ENCODE results near the gene GAS2L2. TPM values are rescaled to one million over a fixed set of nuclear protein-coding genes. Genes with fewer than 3 reads are reported as not detected.

The GAS2L2 gene
- polyA plus RNA-seq, 1 experiment, result not detected

- DNase-seq (ENCODE audit: low read depth, low spot score), result no peak
- Histone ChIP-seq H3K27me3 (ENCODE audit: control insufficient read depth, insufficient read depth, low read length) (peaks cover 34% of the 10 kb centered on the region), H3K27ac (ENCODE audit: low read depth, low read length) (no peak overlapping the region), H3K4me3 (ENCODE audit: low read depth, low read length) (no peak overlapping the region), H3K9me3 (ENCODE audit: control insufficient read depth, insufficient read depth, low read length) (no peaks in the 10 kb centered on the region; the same call in 1 of the 2 replicates)
- TF ChIP-seq CTCF (IDR thresholded peaks at IDR 0.05; ENCODE audit: low read depth, low read length), result no peak
- ChIA-PET CTCF (interaction anchor here (1.0 to 13.6 kb wide), 4 partner anchors 8 to 39 kb away, joined by 3 to 478 read pairs (median 9); partner anchors contain the start of gene TAF15), POLR2A (interaction anchor here (1.1 kb wide), 1 partner anchor 40 kb away, joined by 3 read pairs; the partner anchor contains the start of gene TAF15)
Observed at GRCh38 chr17:35768797-35769196, 15.8 kb upstream of the GAS2L2 start.

DNA sequence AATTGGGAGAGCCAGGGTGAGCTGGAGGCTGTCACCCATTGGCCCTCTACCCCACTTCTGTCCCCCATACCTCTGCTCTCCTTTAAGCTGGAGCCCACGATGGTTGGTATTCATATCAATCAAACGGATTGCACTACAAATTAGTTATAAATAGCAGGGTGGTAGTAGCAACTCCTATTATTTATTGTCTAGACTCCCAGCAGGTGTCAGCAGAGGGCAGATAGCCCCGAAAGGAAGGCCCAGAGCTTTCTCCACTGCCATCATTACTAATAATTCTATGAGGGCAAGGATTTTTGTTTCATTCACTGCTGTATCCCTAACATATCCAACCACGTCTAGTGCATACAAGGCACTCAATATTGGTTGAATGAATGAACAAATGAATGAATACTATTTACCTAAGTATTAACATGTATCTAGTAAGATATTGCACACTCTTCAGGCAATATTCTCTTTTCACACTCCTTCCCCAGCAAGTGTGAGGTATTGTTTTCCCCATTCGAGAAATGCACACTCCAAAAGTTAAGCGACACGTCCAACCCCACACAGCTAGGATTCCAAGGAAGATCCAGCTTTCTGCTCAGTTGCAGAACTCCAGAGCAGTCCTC is 14.0 kb upstream of the GAS2L2 start:
- no peak for DNase-seq (ENCODE audit: low read depth, low spot score)
- peak; percentile 72 for TF ChIP-seq CTCF (IDR thresholded peaks at IDR 0.05; ENCODE audit: low read depth, low read length)
- H3K27ac ChIP-seq (ENCODE audit: low read depth, low read length), result no peak overlapping the region
- ChIA-PET POLR2A (interaction anchor here (1.0 kb wide), 1 partner anchor 42 kb away, joined by 10 read pairs; the partner anchor contains the start of gene TAF15), CTCF (interaction anchor here (0.5 to 13.6 kb wide), 15 partner anchors 10 to 157 kb away, joined by 3 to 478 read pairs (median 4); partner anchors contain the start of gene TAF15)
- H3K9me3 ChIP-seq (ENCODE audit: control insufficient read depth, insufficient read depth, low read length), result no peaks in the 10 kb centered on the region; the same call in 1 of the 2 replicates
- H3K27me3 ChIP-seq (ENCODE audit: control insufficient read depth, insufficient read depth, low read length), result peaks cover 30% of the 10 kb centered on the region
- H3K4me3 ChIP-seq (ENCODE audit: low read depth, low read length), result no peak overlapping the region

DNA sequence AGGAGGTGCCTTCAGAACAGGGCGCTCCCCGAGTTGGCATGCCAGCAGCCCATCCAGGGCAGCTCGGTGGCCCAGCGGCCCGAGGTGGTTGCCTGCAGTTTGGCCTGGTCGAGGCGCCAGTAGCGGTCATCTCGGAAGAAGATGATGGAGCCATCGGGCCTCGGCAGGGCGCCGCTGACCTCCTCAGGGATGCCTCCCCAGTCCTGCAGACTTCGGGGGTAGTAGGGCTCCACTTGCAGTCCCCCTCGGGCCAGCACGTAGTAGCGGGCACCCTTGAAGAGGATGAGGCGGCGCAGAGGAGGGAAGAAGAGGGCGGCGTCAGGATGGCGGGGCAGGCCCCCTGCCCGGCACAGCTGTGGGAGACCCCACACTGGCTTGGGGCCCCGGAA is 13.4 kb upstream of the GAS2L2 start:
- H3K9me3 ChIP-seq (ENCODE audit: control insufficient read depth, insufficient read depth, low read length), result no peaks in the 10 kb centered on the region; the same call in 1 of the 2 replicates
- ChIA-PET POLR2A (interaction anchor here (1.0 kb wide), 1 partner anchor 42 kb away, joined by 10 read pairs; the partner anchor contains the start of gene TAF15), CTCF (interaction anchor here (0.8 to 13.6 kb wide), 13 partner anchors 11 to 53 kb away, joined by 3 to 478 read pairs (median 4); partner anchors contain the start of gene TAF15)
- peaks cover 27% of the 10 kb centered on the region for H3K27me3 ChIP-seq (ENCODE audit: control insufficient read depth, insufficient read depth, low read length)
- TF ChIP-seq CTCF (IDR thresholded peaks at IDR 0.05; ENCODE audit: low read depth, low read length), result no peak
- DNase-seq (ENCODE audit: low read depth, low spot score), result no peak
- H3K27ac ChIP-seq (ENCODE audit: low read depth, low read length), result no peak overlapping the region
- H3K4me3 ChIP-seq (ENCODE audit: low read depth, low read length), result no peak overlapping the region

GRCh38 chr17:35765756-35766488 is 12.9 kb upstream of the GAS2L2 start:
- H3K4me3 ChIP-seq (ENCODE audit: low read depth, low read length), result no peak overlapping the region
- ChIA-PET POLR2A (interaction anchor here (2.5 kb wide), 1 partner anchor 43 kb away, joined by 24 read pairs; the partner anchor contains the start of gene TAF15), CTCF (interaction anchor here (0.9 to 13.6 kb wide), 7 partner anchors 11 to 49 kb away, joined by 3 to 478 read pairs (median 6); partner anchors contain the start of gene TAF15)
- DNase-seq (ENCODE audit: low read depth, low spot score), result no peak
- no peak overlapping the region for H3K27ac ChIP-seq (ENCODE audit: low read depth, low read length)
- H3K9me3 ChIP-seq (ENCODE audit: control insufficient read depth, insufficient read depth, low read length), result no peaks in the 10 kb centered on the region; the same call in 1 of the 2 replicates
- TF ChIP-seq CTCF (IDR thresholded peaks at IDR 0.05; ENCODE audit: low read depth, low read length), result no peak
- H3K27me3 ChIP-seq (ENCODE audit: control insufficient read depth, insufficient read depth, low read length), result peaks cover 27% of the 10 kb centered on the region
